Measurements from ENCODE around the gene GAGE12J.
"Not testable (repeated sequence)": the region's sequence is repeated elsewhere in the genome, so short reads cannot be mapped to it uniquely, and the experiment has no call there.

DNA sequence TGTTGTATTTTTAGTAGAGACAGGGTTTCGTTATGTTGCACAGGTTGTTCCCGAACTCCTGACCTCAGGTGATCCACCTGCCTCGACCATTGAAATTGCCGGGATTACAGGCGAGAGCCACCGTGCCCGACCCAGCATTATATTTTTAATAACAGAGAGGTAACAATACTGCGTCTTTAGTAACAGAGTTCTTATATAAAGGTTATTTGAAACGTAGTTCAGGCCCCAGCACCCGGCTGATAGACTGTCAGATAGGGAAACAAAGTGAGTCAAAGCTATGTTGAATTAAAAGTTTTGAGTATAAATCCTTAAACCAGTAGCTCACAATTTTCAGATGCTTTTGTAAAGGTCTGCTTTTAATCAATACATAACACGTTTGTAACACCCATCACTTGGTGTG is 24.3 kb downstream of the GAGE12J start:
- TF ChIP-seq, protein P1, sequence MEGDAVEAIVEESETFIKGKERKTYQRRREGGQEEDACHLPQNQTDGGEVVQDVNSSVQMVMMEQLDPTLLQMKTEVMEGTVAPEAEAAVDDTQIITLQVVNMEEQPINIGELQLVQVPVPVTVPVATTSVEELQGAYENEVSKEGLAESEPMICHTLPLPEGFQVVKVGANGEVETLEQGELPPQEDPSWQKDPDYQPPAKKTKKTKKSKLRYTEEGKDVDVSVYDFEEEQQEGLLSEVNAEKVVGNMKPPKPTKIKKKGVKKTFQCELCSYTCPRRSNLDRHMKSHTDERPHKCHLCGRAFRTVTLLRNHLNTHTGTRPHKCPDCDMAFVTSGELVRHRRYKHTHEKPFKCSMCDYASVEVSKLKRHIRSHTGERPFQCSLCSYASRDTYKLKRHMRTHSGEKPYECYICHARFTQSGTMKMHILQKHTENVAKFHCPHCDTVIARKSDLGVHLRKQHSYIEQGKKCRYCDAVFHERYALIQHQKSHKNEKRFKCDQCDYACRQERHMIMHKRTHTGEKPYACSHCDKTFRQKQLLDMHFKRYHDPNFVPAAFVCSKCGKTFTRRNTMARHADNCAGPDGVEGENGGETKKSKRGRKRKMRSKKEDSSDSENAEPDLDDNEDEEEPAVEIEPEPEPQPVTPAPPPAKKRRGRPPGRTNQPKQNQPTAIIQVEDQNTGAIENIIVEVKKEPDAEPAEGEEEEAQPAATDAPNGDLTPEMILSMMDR (IDR thresholded peaks at IDR 0.05), result not testable (repeated sequence)
- not testable (repeated sequence) for TF ChIP-seq POLR2A (IDR thresholded peaks at IDR 0.05)

All from body of pancreas (tissue), 4 donors.